Thoracic aorta endothelial cell (primary cell): ENCODE results near the gene CCSER2. TPM values are rescaled to one million over a fixed set of nuclear protein-coding genes. Genes with fewer than 3 reads are reported as not detected.

Experiments
- total RNA-seq: library from RNA; depleted of rRNA; stranded (reverse); fragments of >200 nt; gene quantifications from 2 replicates; pipeline ENCODE4 v1.2.3, GENCODE V29; 2012

The CCSER2 gene
- total RNA-seq, result 50.8 and 61.5 TPM in 2 replicates

GRCh38 chr10:84328418-84329195 is at the start of gene CCSER2:
CCSER2 (plus strand) TSS chr10:84328589; CDS start chr10:84371053, 42,464 bp downstream.

Other genes starting within 250 kb of the CCSER2 start
- 186 and 202 TPM in 2 replicates for gene GHITM, start 189.1 kb upstream of the CCSER2 start, total RNA-seq
- not detected in 2 replicates for gene GPR15LG, start 154.8 kb upstream of the CCSER2 start, total RNA-seq
- 0.07 and 0.13 TPM in 2 replicates for gene CDHR1, start 134.1 kb upstream of the CCSER2 start, total RNA-seq
- not detected in 2 replicates for gene LRIT2, start 103.0 kb upstream of the CCSER2 start, total RNA-seq
- not detected in 2 replicates for gene LRIT1, start 87.0 kb upstream of the CCSER2 start, total RNA-seq
- not detected in 2 replicates for gene RGR, start 83.5 kb upstream of the CCSER2 start, total RNA-seq